Adrenal gland (tissue), 5 donors: ENCODE measurements around the gene TEX22.

Experiments
- CTCF ChIP-seq, 6 experiments: fragments of 450-650 bp in 4 of 6; fragments of 200-600 bp in 2 of 6; sonication (generic) in 1 of 6; IDR thresholded peaks; 1 replicate in 5 of 6; 2 replicates in 1 of 6; pipeline versions ENCODE4 v1.5.1 to v1.8.0; 2016 to 2021; ENCODE audit warnings: antibody characterized with exemption in 6 of 6, mild to moderate bottlenecking in 2 of 6, moderate library complexity in 1 of 6
- POLR2A ChIP-seq, 2 donors: fragments of 450-650 bp; IDR thresholded peaks; one replicate each; pipeline ENCODE4 v1.6.1; 2017; ENCODE audit warnings: antibody characterized with exemption in 2 of 2, mild to moderate bottlenecking in 2 of 2, moderate library complexity in 1 of 2
- donor health status: DM: no; HTN: no; CAD: no.

- TF ChIP-seq CTCF (IDR thresholded peaks at IDR 0.05) = no peak
- TF ChIP-seq POLR2A (IDR thresholded peaks at IDR 0.05) = no peak
Measured at GRCh38 chr14:105393151-105393550, 5.2 kb upstream of the TEX22 start.
